HG03108 (cell line): ENCODE results near the gene SOX5.

Experiments used
- ATAC-seq: cut with Tn5 transposase; IDR thresholded peaks from one replicate; pipeline ENCODE4 v1.9.1; 2021; ENCODE audit warnings: moderate library complexity; ENCODE audit not compliant: unreplicated experiment

Gene SOX5

GRCh38 chr12:23704992-23705943, 244.2 kb downstream of the SOX5 start:
- no peak for ATAC-seq

GRCh38 chr12:23703051-23703450, 246.4 kb downstream of the SOX5 start:
- ATAC-seq, result no peak

GRCh38 chr12:23699031-23699430, 250.4 kb downstream of the SOX5 start:
- no peak for ATAC-seq

- no peak for ATAC-seq
Measured at GRCh38 chr12:23694920-23695319, 254.6 kb downstream of the SOX5 start.

DNA sequence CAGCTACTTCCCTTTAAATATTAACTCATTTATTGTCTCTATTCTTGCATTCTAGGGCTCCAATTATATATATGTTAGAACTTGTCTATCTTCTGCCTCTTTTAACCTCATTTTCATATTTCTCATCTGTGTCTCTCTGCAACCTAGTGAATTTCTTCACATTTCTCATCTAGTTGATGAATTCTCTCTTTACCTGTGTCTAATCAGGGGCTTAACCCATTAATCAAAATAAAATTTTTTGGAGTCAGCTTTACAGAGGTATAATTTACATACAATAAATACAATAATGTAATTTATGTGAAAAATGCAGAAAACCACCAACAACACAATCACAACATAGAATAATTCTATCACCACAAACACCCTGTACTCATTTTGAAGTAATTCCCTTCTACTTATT, 255.2 kb downstream of the SOX5 start:
- ATAC-seq, result no peak

DNA sequence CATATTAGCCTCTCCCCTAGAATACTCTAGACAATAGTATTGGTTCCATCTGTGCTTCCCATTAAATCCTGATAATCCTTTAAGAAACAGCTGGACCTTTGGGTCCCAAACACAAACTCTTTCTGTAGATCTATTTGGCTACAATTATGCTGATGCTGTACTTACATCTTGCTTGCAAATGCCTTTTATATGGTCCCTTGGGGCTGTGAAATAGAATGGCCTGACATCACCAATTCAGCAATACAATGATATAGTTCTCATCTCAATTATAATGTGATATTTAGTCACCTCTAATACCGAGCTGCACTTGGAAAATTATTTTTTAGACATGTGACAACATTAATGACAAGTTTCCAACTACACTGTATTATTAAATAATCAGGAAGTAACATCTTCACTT, 261.5 kb downstream of the SOX5 start:
- no peak for ATAC-seq

- ATAC-seq, result no peak
Measured at GRCh38 chr12:23686095-23686494, 263.4 kb downstream of the SOX5 start.

GRCh38 chr12:23684121-23684520, 265.3 kb downstream of the SOX5 start:
- ATAC-seq, result no peak

- ATAC-seq, result no peak
Measured at GRCh38 chr12:23681237-23681636, 268.2 kb downstream of the SOX5 start.

DNA sequence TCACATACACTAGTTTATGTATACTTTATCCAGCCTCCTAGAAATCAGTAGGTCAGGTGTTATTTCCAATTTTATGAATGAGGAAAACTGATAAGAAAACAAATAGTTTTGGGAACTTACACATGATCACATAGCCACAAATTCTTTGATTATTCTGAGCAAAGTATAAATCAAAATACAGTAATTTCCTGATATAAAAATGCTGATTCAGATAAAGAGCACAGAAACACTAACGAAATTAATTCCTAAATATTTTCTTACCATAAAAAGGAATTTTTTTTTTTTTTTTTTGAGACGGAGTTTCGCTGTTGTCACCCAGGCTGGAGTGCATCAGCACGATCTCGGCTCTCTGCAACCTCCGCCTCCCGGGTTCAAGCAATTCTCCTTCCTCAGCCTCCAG, 275.4 kb downstream of the SOX5 start:
- ATAC-seq, result no peak

DNA sequence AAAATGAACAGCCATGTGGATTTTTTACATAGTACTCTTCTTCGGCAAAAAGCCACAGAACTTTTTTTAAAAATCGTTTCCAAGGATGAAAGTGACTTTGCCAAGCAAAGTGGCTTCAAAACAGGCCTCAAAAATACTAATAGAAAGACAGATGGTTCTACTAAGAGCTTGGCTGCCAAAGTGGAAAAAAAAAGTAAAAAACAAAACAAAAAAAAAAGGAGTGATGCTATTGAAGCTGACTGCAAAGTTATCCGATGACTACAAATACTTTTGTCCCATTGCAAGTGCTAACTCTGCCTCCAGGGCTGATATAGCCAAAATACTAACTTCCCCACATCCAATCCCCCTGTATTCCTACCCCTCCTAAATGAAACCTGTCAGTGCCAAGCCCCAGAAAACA, 277.6 kb downstream of the SOX5 start:
- no peak for ATAC-seq

GRCh38 chr12:23670684-23671083, 278.8 kb downstream of the SOX5 start:
- ATAC-seq, result no peak

GRCh38 chr12:23669691-23670090, 279.8 kb downstream of the SOX5 start:
- no peak for ATAC-seq

- ATAC-seq, result no peak
Measured at GRCh38 chr12:23666866-23667265, 282.6 kb downstream of the SOX5 start.

- no peak for ATAC-seq
Measured at GRCh38 chr12:23662966-23663365, 286.5 kb downstream of the SOX5 start.

GRCh38 chr12:23659131-23659530, 290.3 kb downstream of the SOX5 start:
- ATAC-seq, result no peak

DNA sequence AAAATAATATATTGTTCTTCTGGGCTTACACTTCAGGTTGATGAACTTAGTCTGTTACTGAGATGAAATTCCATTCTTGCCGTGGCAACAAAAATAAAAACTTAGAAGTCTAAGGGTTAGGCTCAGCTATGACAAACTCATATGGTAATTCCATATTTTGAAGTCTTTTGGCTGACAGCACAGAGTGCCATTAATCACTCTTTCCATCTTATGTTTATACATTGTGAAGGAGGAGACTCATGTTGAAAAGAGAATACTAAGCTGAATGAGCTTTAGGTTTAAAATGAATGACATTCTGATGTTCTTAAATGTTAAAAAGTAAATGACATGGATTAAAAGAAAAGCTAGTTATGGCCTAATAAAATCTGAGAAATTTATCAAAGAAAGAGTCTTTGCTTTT, 291.9 kb downstream of the SOX5 start:
- no peak for ATAC-seq

DNA sequence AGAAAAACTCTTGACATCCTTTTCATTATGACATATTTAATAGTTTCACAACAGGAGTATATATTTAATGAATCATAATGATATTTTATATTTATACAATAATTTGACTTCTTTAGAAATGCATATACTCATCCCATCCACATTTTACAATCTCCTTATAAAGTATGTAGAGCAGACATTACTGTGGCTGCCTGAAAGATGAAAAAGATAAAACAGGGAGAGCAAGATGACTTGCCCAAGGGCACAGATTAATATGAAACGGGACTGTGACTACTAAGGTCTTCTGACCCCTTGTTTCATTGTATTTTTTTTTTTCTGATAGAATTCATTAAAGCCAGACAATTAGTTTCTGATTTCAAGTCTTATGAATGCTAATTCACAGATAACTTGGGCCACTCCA, 293.6 kb downstream of the SOX5 start:
- no peak for ATAC-seq

- no peak for ATAC-seq
Measured at GRCh38 chr12:23655112-23655511, 294.4 kb downstream of the SOX5 start.

- ATAC-seq, result no peak
Measured at GRCh38 chr12:23648546-23648945, 300.9 kb downstream of the SOX5 start.

DNA sequence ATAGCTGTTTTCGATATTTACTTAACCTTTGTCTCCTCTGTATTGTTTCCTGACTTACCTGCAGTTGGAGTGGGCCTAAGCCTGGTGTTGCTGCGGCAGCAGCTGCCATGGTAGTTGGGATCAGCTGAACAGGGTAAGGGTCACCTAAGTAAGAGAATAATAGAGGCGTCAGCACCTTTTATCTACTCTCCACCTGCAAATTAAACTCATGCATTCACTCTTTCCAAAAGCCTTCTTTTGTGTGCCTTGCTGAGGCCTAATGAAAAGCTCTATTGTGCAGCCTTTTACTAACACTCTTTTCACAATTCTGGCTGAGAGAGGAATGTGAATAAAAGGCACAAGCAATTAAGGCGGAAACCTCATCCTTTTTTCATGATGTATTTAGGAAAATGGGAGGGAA, 308.7 kb downstream of the SOX5 start:
- no peak for ATAC-seq

DNA sequence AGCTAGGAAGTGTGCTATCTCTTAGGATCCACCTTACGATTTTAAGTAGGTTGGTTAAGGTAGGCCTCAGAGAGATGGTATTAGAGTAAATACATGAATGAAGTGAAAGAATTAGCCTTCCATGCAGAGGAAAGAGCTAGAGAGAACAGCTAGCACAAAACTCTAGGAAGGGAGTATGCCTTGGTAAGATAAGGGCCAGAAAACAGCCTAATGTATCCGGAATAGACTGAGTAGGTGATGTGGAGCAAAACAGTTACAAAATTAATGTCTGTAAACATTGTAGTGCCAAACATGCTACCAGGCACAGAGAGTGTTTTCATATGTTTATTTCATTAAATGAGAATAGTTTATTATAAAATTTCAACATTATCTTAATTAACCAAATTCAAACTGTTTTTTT, 315.1 kb downstream of the SOX5 start:
- no peak for ATAC-seq
